Astrocyte of the hippocampus (primary cell): Measurements from ENCODE around the gene TUT7.

Experiments
- DNase-seq: peaks from one replicate; pipeline ENCODE4 v3.0.0; 2011; ENCODE audit warnings: low read depth, low spot score

The TUT7 gene

GRCh38 chr9:86259557-86259956 lies 94.7 kb downstream of the TUT7 start, which contains the start of gene C9orf153:
C9orf153 (minus strand) TSS chr9:86259657; CDS start chr9:86229603, 30,054 bp downstream.
- DNase-seq: no peak

DNA sequence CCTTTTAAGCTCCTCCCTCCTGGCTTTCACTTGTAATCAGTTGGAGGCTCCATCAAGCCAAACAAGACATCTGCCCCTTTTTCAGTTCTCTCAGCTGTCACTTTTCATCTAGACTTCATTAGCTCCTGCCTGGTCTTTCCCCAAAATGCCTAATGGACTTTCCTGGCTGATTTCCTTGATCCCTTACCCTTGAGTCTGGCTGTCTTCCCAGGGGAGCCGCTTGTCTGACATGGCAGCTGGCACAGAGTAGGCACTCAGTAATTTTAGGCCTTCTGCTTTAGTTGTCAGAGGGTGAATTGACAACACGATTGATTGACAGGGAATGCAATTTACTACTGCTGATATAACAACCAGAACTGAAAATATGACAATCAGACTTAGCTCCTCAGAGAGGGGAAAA lies 96.8 kb downstream of the TUT7 start:
- DNase-seq: no peak

DNA sequence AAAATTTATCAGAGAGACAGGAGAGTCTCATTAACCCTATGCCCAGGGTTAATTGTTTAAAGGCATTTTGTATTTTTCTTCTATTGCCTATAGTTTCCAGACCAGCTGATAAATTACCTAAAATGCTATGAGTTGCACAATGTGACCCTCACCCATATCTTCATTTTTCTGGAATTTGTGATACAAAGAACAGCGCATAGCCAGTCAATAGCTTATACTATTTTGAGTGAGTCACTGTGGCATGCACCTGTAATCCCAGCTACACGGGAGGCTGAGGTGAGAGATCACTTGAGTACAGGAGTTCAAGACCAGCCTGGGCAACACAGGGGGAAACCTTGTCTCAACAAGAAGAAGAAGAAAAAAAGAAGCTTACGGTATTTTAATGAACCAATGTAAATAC lies 97.6 kb downstream of the TUT7 start:
- no peak for DNase-seq

DNA sequence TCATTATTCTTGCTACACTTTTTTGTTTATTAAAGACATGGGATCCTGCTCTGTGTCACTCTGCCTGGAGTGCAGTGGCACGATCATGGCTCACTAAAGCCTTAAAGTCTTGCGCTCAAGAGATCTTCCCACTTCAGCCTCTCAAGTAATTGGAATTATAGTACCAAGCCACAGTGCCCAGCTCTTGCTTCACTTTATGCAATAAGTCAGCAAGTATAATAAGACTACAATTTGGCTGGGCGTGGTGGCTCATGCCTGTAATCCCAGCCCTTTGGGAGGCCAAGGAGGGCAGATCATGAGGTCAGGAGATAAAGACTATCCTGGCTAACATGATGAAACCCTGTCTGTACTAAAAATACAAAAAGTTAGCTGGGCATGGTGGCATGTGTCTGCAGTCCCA lies 100.6 kb downstream of the TUT7 start:
- no peak for DNase-seq

- DNase-seq: no peak
Observed at GRCh38 chr9:86252870-86253269, 101.3 kb downstream of the TUT7 start.

DNA sequence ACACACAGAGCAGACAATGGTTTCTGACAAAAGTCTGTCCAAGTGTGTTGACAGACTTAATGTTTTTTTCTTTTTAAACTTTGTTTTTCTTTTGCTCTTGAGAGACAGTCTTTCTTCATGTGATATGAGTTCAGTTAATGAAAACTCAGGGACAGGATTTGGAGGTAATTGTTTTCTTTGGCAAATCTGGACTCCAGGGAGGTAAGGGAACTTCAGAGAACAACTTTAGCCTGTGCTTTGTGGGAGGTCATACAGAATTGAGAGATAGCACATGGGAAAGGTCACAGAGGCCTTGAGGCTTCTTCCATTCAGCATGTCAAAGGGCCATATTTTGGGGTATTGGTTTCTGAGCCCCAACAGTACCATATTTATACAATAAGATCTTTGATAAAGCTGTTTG lies 104.1 kb downstream of the TUT7 start:
- DNase-seq: no peak

- DNase-seq: no peak
Observed at GRCh38 chr9:86248746-86249145, 105.5 kb downstream of the TUT7 start.

- no peak for DNase-seq
Observed at GRCh38 chr9:86246752-86247161, 107.5 kb downstream of the TUT7 start.

GRCh38 chr9:86242071-86242470 lies 112.1 kb downstream of the TUT7 start:
- peak; percentile 26 for DNase-seq

DNA sequence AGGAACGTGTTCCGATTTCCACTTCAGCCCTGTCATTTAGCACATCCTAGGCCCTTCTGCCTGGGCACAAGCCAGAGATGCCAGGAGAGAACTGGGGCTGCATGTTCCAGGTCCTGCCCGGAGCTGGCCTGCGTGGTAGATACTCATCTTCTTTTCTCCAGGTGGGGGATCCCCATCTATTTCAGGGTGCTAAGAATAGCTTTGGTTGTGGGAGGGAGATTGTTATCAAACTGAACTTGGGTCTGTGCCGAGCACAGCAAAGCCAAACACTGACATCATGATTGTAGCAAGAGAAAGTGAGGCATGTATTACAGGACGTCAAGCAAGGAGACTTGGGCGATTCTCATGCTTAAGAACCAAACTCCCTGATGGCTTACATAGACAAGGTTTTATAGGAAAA lies 113.0 kb downstream of the TUT7 start:
- no peak for DNase-seq

DNA sequence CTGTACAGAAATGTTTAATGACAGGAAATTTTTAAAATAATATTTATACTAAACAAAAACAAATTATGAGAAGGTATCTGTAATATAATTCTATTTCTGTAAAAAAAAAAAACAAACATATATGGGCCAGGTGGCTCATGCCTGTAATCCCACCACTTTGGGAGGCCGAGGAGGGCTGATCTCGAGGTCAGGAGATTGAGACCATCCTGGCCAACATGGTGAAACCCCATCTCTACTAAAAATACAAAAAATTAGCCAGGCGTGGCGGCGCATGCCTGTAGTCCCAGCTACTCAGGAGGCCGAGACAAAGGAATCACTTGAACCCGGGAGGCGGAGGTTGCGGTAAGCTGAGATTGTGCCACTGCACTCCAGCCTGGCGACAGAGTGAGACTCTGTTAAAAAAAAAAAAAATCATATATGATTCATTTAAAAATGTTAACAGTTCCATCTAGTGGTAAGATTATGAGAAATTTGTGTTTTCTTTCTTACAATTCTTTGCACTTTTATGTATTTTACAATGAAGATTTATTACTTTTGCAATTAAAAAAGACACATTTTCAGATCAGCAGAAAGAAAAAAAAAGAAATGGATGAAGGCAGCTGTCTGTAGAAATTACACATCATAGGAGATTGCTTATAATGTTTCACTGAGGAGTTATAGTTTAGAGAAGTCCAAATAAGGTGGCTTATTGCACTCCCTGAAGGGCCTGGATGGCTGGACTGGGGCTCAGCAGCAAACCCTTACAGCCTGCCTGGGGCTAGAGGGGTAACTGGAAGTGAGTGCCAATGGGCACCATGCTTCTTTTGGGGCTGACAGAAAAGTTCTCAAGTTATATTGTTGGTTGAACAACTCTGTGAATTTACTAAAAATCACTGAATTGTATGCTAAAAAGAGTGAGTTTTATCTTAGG lies 115.1 kb downstream of the TUT7 start:
- DNase-seq: no peak
